GM12874 (cell line): ENCODE measurements around the gene ASTL.

Experiments used
- CTCF ChIP-seq: IDR thresholded peaks from 2 replicates; pipeline ENCODE4 v1.5.1; 2011; ENCODE audit warnings: low read depth, mild to moderate bottlenecking, control low read depth, low read length, moderate library complexity; ENCODE audit not compliant: insufficient read depth

The ASTL gene

GRCh38 chr2:96167407-96168013 lies 29.2 kb upstream of the ASTL start:
- no peak for TF ChIP-seq CTCF

- no peak for TF ChIP-seq CTCF
Measured at GRCh38 chr2:96164459-96165184, 26.3 kb upstream of the ASTL start.

- no peak for TF ChIP-seq CTCF
Measured at GRCh38 chr2:96163768-96164429, 25.6 kb upstream of the ASTL start.

GRCh38 chr2:96163415-96163767 lies 25.1 kb upstream of the ASTL start:
- TF ChIP-seq CTCF, result no peak

GRCh38 chr2:96161898-96162297 lies 23.6 kb upstream of the ASTL start:
- no peak for TF ChIP-seq CTCF

GRCh38 chr2:96159084-96159830 lies 21.0 kb upstream of the ASTL start:
- no peak for TF ChIP-seq CTCF

GRCh38 chr2:96158554-96158940 lies 20.2 kb upstream of the ASTL start:
- TF ChIP-seq CTCF, result no peak
